HG03354 (cell line): ENCODE data around the gene STX1A.
"Not testable (repeated sequence)": the region's sequence is repeated elsewhere in the genome, so short reads cannot be mapped to it uniquely, and the experiment has no call there.

Experiments
- ATAC-seq: cut with Tn5 transposase; IDR thresholded peaks from one replicate; pipeline ENCODE4 v1.9.1; 2021; ENCODE audit warnings: mild to moderate bottlenecking; ENCODE audit not compliant: unreplicated experiment, poor library complexity, severe bottlenecking

STX1A gene

DNA sequence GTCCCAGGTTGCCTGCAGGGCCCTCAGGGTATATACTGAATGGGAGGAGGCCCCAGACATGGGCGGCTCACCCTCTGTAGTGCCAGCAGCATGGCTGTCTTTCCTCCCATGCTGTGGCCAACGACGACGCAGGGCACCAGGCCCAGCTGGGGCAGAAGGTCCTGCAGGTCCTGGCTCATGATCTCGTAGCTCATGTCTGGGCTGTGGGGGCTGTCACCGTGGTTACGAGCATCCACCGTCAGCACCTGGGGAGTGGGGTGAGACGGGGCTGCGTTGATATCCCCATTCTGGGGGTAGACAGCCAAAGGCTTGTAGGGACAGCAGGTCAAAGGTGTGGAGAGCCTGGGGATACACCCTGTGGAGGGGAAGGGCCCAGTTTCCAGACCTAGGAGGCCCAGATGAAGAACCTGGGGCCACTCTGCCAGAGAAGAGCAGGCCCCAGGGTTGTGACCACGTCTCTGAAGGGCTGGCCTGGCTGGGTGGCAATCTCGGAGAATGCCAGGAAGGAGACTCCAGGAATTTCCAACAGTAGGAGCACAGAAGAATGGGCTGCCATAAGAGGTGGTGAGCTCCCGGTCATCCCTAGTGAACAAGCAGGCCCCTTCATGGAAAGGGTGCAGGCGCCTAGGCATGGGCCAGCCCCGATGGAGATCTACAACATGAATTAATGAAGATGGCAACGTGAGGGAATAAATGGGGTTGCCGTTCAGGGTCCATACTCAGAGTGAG, 18.2 kb upstream of the STX1A start:
- ATAC-seq = no peak

DNA sequence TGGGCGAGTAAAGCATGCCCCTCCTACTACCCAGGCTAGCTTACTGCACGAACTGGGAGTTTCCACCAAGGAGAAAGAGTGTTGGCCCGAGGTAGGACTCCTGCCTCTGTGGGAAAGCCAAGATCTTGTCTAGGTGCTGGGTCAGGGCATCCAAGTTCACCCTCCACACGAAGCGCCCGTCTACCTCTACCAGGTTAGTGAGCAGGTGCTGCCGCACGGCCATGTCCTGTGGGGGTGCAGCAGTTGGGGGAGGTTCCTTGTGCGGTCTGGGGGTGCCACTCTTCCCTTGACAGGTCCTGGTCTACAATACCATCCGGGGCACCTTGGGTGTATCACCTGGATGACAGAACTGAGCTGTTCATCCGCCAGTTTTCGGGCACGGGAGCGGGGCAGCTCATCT, 17.4 kb upstream of the STX1A start:
- no peak for ATAC-seq

DNA sequence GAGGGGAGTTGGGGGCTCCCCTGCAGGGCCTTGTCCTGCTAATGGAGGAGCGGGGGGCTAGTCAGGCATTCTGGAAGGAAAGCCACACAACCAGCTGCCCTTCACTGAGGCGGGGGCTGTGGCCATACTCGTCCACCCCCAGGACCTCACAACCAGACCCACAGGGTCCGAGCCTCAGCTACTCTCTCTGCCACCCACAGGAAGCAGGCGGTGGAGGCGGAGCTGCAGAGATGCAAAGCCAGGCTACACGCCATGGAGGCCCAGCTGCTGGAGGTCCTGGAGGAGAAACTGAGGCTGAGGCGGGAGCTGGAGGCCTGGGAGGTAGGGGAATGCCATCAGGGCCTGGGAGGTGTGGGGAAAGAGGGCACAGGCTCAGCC, 16.0 kb upstream of the STX1A start:
- no peak for ATAC-seq

DNA sequence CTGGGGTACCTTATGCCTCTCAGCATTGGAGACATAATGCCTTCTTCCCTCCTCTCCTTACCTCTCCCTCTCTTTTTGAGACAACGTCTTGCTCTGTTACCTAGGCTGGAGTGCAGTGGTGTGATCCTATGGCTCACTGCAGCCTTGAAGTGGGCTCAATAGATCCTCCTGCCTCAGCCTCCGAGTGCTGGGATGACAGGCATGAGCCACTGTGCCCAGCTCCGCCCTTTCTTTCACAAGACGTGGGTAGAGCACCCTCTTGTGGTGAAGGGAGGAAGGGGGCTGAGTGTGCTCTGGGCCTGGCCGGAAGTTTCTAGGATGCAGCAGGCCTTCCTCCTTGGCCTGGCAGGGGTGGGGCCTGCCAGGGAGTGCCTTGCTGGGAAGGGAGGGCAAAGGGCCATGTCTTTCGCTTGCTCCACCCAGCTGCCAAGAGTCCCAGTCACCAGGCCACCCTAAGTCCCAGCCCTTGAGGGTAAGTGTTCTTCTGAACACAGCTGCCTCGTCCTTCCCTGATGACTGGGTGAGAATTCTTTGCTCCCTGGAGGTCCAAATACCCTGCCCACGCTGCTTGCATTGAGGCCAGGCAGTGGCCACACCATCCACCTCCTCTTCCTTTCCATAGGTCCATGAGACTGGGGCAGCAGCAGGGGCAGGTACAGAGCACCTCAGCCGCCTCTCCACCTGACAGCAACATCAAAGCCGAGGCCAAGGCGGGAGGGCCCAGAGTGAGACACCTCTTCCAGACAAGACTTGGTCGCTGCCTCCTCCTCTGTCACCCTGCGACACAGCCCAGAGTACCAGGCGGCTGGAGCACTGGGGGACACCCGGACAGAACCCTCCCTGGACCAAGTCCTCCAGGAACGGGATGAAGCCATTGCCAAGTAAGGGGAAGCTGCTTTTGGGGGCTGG, 15.4 kb upstream of the STX1A start:
- ATAC-seq = peak; percentile 56

DNA sequence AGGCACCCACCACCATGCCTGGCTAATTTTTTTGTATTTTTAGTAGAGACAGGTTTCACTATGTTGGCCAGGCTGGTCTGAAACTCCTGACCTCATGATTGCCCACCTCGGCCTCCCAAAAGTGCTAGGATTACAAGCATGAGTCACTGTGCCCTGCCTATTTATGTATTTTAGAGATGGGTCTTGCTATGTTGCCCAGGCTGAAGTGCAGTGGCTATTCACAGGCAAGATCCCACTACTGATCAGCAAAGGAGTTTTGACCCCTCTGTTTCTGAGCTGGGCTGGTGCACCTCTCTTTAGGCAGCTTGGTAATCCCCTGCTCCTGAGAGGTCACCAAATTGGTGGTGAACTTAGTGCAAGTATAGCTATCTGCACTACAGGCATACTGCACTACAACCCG, 12.9 kb upstream of the STX1A start:
- ATAC-seq = no peak

DNA sequence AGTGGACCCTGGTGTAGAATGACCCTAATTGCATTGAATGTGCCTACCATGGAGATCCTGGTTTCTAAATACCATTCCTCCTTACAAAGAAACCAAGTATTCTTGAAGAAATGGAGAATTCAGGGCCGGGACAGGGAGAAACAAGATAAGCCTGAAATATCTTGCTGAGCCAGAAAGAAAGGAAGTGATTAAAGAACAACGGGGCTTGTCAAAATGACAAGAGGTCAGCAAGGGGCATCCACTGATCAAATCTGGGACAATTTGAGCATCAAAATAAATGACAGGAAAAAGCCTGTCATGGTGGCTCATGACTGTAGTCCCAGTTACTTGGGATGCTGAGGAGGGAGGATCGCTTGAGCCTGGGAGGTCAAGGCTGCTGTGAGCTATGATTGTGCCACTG, 11.0 kb upstream of the STX1A start:
- ATAC-seq = no peak

DNA sequence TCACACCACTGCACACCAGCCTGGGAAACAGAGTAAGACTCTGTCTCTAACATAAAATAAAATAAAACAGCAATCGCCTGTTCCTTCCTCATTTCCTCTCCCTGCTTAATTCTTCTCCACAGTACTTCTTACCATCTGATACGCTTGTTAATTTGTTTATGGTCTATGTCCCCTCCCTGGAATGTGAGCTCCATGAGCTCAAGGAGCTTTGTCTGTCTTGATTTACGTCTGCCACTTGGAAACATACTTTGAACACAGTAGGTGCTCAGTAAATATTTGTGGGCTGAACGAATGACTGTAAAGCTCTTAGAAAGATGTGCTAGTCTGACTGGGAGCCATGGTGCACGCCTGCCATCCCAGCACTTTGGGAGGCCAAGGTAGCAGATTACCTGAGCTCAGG, 9.1 kb upstream of the STX1A start:
- ATAC-seq = no peak

DNA sequence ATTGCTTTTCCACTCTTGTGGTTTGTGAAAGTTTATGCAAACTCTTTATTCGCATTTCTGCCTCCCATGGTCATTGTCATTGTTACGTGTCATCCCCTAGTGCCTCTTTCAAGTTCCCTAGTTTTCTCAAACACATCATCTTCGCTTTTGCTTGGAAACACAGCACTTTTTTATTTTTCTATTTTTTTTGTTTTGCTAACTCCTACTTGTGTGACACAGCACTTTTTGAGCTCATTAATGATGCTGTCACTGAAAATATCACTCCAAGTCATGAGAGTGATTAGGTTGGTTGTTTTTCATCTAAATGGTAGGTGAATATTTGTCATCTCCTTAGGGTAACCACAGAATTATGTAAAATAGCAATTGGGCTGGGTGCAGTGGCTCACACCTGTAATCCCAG, 8.5 kb upstream of the STX1A start:
- no peak for ATAC-seq

DNA sequence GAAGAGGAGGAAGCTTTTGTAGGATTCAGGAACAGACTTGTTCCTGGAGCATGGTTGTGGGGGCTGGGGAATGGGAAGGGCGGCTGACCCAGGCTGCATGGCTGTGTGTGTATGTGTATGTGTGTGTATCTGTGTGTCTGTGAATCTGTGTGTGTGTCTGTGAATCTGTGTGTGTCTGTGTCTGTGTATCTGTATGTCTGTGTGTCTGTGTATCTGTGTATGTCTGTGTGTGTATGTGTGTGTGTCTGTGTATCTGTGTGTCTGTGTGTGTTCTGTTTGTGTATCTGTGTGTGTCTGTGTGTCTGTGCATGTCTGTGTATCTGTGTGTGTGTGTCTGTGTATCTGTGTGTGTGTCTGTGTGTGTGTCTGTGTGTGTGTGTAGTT, 6.6 kb upstream of the STX1A start:
- ATAC-seq = peak; percentile 32

DNA sequence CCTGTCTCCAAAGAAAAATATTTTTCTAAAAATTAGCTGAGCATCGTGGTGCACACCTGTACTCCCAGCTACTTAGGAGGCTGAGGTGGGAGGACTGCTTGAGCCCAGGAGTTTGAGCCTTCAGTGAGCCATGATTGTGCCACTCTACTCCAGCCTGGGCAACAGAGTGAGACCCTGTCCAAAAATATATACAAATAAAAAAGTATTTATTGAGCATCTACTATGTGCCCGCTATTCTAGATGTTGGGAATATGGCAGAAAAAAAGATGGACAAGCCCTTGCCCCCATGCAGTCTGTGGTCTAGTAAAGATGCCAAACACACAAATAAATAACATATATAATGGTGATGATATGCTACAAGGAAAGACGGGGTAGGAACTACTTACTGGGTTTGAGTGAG, 4.3 kb upstream of the STX1A start:
- ATAC-seq = no peak

DNA sequence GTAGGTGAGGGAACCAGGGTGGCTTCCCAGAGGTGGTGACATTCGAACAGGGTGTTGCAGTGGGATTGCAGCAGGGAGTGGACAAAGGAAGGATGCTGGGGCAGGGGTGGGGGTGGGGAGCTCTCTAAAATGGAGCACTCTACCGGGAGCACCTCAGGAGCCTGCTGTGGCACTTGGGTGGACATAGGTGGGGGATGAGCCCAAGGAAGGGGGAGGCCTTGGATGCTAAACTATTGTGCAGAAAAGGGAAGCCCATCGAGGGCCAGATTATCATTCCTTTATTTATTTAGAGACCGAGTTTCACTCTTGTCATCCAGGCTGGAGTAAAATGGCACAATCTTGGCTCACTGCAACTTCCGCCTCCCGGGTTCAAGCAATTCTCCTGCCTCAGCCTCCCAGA, 3.3 kb upstream of the STX1A start:
- no peak for ATAC-seq

DNA sequence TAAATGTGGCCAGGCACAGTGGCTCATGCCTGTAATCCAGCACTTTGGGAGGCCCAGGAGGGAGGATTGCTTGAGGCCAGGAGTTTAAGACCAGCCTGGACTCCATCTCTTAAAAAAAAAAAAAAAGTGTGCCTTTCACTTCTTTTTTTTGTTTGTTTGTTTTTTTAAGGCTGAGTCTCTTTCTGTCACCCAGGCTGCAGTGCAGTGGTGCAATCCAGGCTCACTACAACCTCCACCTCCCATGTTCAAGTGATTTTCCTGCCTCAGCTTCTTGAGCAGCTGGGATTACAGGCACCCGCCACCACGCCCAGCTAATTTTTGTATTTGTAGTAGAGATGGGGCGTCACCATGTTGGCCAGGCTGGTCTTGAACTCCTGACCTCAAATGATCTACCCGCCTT, 2.7 kb upstream of the STX1A start:
- not testable (repeated sequence) for ATAC-seq

DNA sequence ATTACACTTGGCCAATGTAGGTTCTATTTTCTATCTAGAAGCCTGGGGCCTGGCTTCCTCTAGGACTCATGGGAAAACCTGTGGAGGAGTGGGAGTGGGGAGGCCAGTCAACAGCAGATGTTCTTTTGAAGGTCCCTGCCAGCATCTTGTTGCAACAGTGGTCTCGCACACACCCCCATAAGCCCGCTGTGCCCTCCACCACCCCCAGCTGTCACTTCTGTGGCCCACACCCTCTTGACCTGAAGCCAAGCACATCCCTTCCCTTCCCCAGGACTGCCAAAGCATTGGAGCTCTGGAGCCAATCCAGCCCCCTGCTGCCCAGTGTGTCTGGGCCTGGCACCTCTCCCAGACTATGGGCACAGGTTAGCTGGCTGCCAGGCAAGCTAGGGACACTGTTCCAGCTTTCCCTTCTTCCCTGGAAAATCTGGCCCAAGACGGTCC, 1.9 kb upstream of the STX1A start:
- no peak for ATAC-seq

DNA sequence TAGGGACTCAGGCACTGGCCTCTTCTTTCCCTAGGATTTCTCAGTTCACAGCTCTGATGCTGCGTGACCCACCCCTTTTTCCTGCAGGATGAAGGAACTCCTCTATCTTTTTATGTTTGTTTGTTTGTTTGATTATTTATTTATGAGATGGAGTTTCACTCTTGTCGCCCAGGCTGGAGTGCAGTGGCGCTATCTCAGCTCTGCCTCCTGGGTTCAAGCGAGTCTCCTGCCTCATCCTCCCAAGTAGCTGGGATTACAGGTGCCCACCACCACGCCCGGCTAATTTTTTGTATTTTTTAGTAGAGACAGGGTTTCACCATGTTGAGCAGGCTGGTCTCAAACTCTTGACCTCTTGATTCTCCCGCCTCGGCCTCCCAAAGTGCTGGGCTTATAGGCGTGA, 974 bp upstream of the STX1A start:
- ATAC-seq = not testable (repeated sequence)

DNA sequence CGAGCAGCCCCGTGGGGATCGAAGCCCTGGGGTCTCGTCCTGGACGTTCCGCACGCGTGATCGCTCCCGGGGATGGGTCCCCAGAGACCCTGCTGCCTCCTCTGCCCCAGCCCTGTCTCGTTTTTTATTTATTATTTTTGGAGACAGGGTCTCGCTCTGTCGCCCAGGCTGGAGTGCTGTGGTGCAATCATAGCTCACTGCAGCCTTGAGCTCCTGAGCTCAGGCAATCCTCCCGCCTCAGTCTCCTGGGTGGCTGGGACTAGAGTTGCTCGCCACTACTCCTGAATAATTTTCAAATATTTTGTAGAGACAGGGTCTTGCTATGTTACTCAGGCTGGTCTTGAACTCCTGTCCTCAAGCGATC, 319 bp upstream of the STX1A start:
- peak; percentile 7 for ATAC-seq

DNA sequence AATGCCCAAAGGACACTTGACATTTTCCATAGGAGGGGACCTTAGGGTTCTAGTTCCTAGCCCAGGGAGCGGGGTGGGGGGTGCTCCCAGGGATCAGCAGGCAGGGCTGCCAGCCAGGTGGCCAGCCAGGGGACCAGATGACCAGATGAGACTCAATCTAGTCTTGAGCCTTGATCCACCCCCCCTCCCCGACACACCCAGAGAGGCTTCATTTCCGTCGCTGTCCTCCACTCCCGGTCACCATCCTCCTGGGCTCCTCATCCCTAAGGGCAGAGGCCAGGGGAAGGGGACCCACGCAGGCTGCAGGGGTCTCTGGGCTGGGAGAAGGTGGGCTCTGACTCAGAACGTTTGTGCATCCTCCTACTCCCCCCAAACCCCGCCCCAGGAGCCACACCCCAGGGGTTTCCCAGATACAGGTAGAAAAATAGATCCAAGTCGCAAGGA, 1.0 kb downstream of the STX1A start:
- no peak for ATAC-seq

DNA sequence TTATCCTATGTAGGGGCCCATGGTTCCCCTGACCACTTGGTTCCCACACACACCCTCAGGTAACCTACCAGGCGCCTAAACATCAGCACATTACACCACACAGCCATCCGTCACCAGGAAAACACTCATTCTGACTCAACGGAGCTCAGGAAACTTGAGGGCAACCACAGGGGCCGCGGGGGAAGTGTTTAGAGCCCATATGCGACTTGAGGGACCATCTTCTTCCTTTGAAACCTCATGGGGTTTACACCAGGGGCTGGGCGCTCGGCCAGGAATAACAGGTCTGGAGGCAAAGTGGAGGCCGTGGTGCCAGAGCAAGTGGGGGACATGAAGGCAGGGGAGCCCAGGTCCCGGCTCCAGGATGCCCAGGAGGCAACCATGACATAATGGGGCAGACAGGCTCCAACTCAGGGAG, 1.5 kb downstream of the STX1A start:
- no peak for ATAC-seq

DNA sequence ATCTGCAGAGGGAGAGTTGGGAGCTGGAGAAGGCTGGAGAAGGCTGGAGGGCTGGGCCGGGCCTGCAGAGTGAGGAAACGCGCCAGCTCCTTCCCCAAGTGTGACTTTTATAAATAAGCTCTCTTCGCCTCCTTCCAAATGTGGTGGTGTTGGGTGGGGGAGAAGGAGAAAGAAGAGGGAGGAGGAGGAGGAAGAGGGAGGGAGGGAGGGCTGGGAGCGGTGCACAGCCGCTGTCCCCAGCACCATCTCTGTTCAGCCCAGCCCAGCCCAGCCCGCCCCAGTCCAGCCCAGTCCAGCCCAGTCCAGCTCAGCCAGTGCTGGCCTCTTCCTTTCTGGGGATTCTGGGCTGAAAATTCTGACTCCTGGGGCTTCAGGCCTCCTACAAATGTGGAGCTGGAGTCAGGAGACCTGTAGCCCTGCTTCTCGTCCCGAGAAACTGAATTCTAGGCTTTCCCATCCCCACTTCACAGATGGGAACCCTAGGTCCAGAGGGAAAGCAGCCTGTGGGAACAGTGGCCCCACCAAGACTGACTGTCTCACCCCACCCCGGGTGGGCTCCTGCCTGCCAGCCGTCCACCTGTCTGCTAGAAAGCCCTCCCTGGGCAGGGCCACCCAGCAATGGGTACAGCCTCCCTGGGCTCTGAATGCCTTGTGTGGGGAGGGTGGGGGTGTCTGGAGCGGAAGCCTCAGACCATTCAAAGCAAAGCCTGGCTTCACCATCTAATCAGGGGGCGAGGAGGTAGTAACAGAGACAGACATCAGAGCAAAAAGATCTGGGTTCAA, 2.3 kb downstream of the STX1A start:
- no peak for ATAC-seq

DNA sequence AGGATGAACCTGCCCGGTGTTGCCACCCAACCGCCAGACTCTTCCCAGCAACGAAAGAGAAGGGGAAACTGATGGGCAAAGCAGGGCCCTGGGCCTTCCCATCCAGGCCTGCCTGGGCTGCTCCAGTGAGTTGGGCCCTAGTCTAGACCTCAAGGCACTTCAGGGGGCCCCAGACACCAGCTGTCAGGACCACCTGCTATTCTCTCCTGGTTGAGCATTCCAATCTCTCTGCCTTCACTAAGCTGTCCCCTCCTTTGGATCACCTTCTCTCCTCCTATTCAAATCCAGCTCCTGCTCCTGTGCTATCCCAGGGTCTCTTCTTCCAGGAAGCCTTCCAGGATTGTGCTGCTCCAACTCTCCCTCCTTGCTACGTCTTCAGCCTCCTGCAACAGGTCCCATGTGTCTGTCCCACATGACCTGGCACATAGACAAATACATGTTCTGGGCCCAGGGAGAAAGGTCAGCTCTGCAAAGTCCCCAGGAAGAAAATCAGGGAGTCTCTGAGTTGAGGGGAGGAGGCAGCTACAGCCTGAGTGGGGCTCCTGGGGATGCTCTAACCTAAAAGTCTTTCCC, 3.1 kb downstream of the STX1A start:
- no peak for ATAC-seq

DNA sequence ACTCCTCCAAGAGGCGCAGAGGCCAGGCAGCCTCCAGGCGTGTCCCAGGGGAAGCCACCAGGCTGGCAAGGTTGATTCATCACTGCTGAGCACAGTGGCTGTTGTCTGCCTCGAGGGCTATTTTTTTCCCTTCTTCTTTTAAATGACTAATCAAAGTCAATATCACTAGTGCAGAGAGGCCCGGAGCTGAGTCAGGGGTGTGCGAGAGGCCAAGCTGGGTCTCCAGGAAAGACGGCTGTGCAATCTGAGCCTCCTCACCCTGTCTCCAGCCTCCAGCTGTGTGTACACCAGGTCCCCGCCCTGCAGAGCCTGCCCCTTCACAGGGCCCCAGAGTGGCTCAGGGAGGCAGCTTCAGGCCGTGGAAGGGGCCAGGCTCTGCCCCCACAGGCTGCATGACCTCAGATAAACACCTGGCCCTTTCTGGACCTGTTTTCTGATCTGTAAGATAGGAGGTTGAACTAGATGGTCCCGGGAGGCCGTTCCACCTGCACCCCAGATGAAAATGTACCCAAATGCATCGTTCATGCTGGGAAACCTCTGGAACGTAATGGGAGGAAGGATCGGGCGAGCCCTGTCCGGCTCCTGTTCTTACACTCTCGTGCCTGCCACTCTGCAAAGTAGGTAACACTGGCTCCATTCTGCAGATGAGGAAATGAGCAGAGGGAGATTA, 3.7 kb downstream of the STX1A start:
- no peak for ATAC-seq
